GM23338 (cell line): ENCODE data around the gene GAD1. TPM values are rescaled to one million over a fixed set of nuclear protein-coding genes. Genes with fewer than 3 reads are reported as not detected.

ENCODE experiments used
- CTCF ChIP-seq, 2 experiments: fragments of 200-600 bp in 1 of 2; sonication (generic) in 1 of 2; conservative IDR thresholded peaks; 2 replicates each; pipeline versions ENCODE4 v1.5.1 to v1.6.1; 2016 to 2017; ENCODE audit warnings: antibody characterized with exemption in 2 of 2, low read depth in 2 of 2, mild to moderate bottlenecking in 2 of 2, moderate library complexity in 1 of 2
- NANOG ChIP-seq: IDR thresholded peaks from 2 replicates; pipeline ENCODE4 v1.6.1; 2016; ENCODE audit warnings: antibody characterized with exemption, borderline replicate concordance
- REST ChIP-seq: IDR thresholded peaks from one replicate; pipeline ENCODE4 v1.6.1; 2018; ENCODE audit warnings: antibody characterized with exemption; ENCODE audit not compliant: unreplicated experiment
- polyA plus RNA-seq: library from polyadenylated mRNA; unstranded; fragments of >200 nt; fragmentation: Nextera tagmentation; extraction: Ambion mirVana; gene quantifications from 2 replicates; pipeline ENCODE4 v1.2.1, GENCODE V29; 2016
- total RNA-seq: library from RNA; depleted of rRNA; stranded (reverse); fragments of >200 nt; shearing (Covaris generic); gene quantifications from 2 replicates; pipeline ENCODE4 v1.2.3, GENCODE V29; 2014
- TF ChIP-seq, protein P1 (sequence below): fragments of 250-450 bp; sonication (Bioruptor Pico); IDR thresholded peaks from 2 replicates; pipeline ENCODE4 v1.5.0; 2020; ENCODE audit warnings: mild to moderate bottlenecking, moderate library complexity
- TF ChIP-seq, protein P2 (sequence below): IDR thresholded peaks from 2 replicates; pipeline ENCODE4 v1.6.1; 2016; ENCODE audit warnings: antibody characterized with exemption

Gene GAD1
- total and polyA plus RNA-seq, 2 experiments from 2014 or later: 0.17 to 0.34 TPM

DNA sequence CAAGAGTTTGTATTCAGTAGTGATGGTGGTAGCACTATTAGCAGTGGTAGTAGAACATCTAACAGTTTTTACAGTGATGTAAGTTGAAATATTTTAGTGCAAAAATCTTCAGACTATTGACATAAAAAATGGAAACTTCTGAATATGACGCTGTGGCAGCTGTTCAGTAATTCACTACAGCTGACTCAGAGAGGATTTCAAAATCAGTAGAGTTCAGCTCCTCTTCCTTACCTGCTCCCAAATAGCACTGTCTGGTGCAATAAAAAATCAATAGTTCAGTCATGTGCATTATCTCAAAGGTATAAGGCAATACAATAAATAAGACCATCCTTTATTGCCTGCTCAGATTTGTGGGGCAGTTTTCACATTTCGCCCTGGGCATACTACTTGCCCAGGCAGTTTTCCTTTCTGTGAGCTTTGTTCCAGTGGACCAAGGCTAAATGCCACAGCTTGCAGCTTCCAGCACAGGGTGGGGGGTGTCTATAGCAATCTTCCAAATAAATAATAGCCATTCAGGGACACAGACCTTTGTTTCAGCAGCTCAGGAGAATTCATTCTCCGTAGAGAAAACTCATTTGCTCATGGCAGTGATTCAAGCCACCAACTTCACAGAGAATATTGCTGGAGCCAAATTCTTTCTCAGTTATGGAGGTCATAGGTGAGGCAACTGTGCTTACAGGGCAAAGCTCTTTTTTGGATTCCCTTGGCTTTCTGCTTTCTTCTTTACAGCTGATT, 78.5 kb downstream of the GAD1 start (continued):
- TF ChIP-seq, protein P1, sequence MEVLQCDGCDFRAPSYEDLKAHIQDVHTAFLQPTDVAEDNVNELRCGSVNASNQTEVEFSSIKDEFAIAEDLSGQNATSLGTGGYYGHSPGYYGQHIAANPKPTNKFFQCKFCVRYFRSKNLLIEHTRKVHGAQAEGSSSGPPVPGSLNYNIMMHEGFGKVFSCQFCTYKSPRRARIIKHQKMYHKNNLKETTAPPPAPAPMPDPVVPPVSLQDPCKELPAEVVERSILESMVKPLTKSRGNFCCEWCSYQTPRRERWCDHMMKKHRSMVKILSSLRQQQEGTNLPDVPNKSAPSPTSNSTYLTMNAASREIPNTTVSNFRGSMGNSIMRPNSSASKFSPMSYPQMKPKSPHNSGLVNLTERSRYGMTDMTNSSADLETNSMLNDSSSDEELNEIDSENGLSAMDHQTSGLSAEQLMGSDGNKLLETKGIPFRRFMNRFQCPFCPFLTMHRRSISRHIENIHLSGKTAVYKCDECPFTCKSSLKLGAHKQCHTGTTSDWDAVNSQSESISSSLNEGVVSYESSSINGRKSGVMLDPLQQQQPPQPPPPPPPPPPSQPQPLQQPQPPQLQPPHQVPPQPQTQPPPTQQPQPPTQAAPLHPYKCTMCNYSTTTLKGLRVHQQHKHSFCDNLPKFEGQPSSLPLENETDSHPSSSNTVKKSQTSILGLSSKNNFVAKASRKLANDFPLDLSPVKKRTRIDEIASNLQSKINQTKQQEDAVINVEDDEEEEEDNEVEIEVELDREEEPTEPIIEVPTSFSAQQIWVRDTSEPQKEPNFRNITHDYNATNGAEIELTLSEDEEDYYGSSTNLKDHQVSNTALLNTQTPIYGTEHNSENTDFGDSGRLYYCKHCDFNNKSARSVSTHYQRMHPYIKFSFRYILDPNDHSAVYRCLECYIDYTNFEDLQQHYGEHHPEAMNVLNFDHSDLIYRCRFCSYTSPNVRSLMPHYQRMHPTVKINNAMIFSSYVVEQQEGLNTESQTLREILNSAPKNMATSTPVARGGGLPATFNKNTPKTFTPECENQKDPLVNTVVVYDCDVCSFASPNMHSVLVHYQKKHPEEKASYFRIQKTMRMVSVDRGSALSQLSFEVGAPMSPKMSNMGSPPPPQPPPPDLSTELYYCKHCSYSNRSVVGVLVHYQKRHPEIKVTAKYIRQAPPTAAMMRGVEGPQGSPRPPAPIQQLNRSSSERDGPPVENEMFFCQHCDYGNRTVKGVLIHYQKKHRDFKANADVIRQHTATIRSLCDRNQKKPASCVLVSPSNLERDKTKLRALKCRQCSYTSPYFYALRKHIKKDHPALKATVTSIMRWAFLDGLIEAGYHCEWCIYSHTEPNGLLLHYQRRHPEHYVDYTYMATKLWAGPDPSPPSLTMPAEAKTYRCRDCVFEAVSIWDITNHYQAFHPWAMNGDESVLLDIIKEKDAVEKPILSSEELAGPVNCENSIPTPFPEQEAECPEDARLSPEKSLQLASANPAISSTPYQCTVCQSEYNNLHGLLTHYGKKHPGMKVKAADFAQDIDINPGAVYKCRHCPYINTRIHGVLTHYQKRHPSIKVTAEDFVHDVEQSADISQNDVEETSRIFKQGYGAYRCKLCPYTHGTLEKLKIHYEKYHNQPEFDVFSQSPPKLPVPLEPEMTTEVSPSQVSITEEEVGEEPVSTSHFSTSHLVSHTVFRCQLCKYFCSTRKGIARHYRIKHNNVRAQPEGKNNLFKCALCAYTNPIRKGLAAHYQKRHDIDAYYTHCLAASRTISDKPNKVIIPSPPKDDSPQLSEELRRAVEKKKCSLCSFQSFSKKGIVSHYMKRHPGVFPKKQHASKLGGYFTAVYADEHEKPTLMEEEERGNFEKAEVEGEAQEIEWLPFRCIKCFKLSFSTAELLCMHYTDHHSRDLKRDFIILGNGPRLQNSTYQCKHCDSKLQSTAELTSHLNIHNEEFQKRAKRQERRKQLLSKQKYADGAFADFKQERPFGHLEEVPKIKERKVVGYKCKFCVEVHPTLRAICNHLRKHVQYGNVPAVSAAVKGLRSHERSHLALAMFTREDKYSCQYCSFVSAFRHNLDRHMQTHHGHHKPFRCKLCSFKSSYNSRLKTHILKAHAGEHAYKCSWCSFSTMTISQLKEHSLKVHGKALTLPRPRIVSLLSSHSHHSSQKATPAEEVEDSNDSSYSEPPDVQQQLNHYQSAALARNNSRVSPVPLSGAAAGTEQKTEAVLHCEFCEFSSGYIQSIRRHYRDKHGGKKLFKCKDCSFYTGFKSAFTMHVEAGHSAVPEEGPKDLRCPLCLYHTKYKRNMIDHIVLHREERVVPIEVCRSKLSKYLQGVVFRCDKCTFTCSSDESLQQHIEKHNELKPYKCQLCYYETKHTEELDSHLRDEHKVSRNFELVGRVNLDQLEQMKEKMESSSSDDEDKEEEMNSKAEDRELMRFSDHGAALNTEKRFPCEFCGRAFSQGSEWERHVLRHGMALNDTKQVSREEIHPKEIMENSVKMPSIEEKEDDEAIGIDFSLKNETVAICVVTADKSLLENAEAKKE (CRISPR knock-in tag): no peak
- no peak for TF ChIP-seq NANOG
- no peak for TF ChIP-seq CTCF (conservative IDR thresholded peaks at IDR 0.05; ENCODE audit: low read depth in 2 of 2)
- TF ChIP-seq, protein P2, sequence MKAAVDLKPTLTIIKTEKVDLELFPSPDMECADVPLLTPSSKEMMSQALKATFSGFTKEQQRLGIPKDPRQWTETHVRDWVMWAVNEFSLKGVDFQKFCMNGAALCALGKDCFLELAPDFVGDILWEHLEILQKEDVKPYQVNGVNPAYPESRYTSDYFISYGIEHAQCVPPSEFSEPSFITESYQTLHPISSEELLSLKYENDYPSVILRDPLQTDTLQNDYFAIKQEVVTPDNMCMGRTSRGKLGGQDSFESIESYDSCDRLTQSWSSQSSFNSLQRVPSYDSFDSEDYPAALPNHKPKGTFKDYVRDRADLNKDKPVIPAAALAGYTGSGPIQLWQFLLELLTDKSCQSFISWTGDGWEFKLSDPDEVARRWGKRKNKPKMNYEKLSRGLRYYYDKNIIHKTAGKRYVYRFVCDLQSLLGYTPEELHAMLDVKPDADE: no peak
- TF ChIP-seq REST: no peak
